ENCODE data around the gene RNF224. TPM values are rescaled to one million over a fixed set of nuclear protein-coding genes. Genes with fewer than 3 reads are reported as not detected.

The RNF224 gene
- total and polyA plus RNA-seq, 4 donors: not detected

DNA sequence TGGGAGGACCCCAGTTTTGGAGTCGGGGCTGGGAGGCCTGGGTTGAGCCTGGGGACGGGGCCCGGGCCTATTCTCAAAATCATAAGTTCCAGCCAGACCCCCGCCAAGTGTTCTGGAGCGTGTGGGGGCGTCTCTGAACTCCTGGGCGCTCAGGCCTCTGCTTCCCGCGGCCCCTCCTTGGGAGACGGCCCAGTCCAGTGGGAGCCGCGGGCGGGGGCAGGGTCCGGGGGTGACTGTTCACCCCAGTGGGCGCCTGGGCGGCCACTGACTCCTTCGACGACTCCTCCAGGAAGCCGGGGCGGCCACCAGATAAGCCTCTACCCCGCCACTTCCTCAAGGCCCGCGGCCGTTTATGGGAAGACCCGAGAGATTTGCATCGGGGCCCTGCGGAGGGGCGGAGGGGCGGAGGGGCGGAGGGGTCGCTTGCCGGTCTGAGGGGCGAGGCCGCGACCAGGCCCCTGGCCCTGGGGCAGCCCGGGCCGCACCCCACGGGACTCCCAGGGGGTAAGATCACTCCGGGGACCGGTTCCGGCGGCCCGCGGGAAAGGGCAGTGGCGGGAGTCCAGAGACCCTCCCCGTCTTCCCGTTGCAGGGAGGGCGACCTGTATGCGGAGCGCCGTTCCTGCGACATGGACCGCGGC is 50.9 kb downstream of the RNF224 start:
- Histone ChIP-seq H3K27ac (ENCODE audit: low read depth in 1 of 2, low read length in 2 of 2) (peak overlapping the region; percentile 85 to 93), H3K27me3 (ENCODE audit: control insufficient read depth in 4 of 4, insufficient read depth in 4 of 4, low read length in 3 of 4) (no peaks in the 10 kb centered on the region), H3K36me3 (ENCODE audit: control insufficient read depth in 4 of 4, insufficient read depth in 3 of 4, low read depth in 1 of 4, low read length in 3 of 4) (peaks cover 0 to 1% (median 0%) of the 10 kb centered on the region in 4 donors), H3K9ac (ENCODE audit: low read depth in 1 of 2, low read length in 2 of 2) (peak overlapping the region; percentile 12 to 43), H3K4me3 (ENCODE audit: low read depth in 1 of 3, low read length in 3 of 3) (peak overlapping the region; percentile 32 to 60 (median 53)), H3K4me1 (ENCODE audit: control insufficient read depth in 4 of 4, insufficient read depth in 4 of 4, low read length in 3 of 4) (peaks cover 3 to 30% (median 11%) of the 10 kb centered on the region in 4 donors), H3K9me3 (ENCODE audit: control insufficient read depth in 4 of 4, low read length in 3 of 4) (no peaks in the 10 kb centered on the region)
- TF ChIP-seq, protein P1, sequence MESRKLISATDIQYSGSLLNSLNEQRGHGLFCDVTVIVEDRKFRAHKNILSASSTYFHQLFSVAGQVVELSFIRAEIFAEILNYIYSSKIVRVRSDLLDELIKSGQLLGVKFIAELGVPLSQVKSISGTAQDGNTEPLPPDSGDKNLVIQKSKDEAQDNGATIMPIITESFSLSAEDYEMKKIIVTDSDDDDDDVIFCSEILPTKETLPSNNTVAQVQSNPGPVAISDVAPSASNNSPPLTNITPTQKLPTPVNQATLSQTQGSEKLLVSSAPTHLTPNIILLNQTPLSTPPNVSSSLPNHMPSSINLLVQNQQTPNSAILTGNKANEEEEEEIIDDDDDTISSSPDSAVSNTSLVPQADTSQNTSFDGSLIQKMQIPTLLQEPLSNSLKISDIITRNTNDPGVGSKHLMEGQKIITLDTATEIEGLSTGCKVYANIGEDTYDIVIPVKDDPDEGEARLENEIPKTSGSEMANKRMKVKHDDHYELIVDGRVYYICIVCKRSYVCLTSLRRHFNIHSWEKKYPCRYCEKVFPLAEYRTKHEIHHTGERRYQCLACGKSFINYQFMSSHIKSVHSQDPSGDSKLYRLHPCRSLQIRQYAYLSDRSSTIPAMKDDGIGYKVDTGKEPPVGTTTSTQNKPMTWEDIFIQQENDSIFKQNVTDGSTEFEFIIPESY (IDR thresholded peaks at IDR 0.05): no peak
- TF ChIP-seq SP1 (IDR thresholded peaks at IDR 0.05): no peak
- TF ChIP-seq RAD21 (IDR thresholded peaks at IDR 0.05): no peak
- no peak for TF ChIP-seq JUND (IDR thresholded peaks at IDR 0.05)
- no peak for TF ChIP-seq EGR1 (IDR thresholded peaks at IDR 0.05; ENCODE audit: low read depth in 2 of 2)
- no peak for TF ChIP-seq REST (IDR thresholded peaks at IDR 0.05)
- no peak for DNase-seq (ENCODE audit: low spot score)
- 26% methylated on average over 54 of the region's 54 CpGs for WGBS

Other genes starting within 250 kb of the RNF224 start
Only the 30 nearest of the 32 such genes appear.
- 1 to 10 TPM; 7.3 to 9.0 TPM for gene PAXX, start 235.1 kb upstream of the RNF224 start, total RNA-seq
- 10 to 100 TPM; 29.4 to 34.1 TPM for gene PAXX, start 235.1 kb upstream of the RNF224 start, polyA plus RNA-seq
- under 1 TPM; 0.33 to 0.42 TPM for gene CLIC3, start 230.9 kb upstream of the RNF224 start, total RNA-seq
- gene CLIC3, start 230.9 kb upstream of the RNF224 start, polyA plus RNA-seq: under 1 TPM; 0.38 to 0.83 TPM
- 10 to 100 TPM in 1 of 2 donors, 1 to 10 TPM in 1; 2.9 to 15.2 TPM for gene ABCA2, start 199.3 kb upstream of the RNF224 start, total RNA-seq
- 10 to 100 TPM in 1 of 2 donors, 1 to 10 TPM in 1; 9.5 to 15.1 TPM for gene ABCA2, start 199.3 kb upstream of the RNF224 start, polyA plus RNA-seq
- under 1 TPM; 0.37 to 0.67 TPM for gene FUT7, start 195.4 kb upstream of the RNF224 start, total RNA-seq
- under 1 TPM in 1 of 2 donors, not detected in 1; 0.14 TPM for gene FUT7, start 195.4 kb upstream of the RNF224 start, polyA plus RNA-seq
- gene NPDC1, start 181.3 kb upstream of the RNF224 start, total RNA-seq: 1 to 10 TPM; 2.7 to 5.6 TPM
- 10 to 100 TPM in 1 of 2 donors, 1 to 10 TPM in 1; 9.0 to 14.5 TPM for gene NPDC1, start 181.3 kb upstream of the RNF224 start, polyA plus RNA-seq
- under 1 TPM; 0.09 to 0.25 TPM for gene ENTPD2, start 173.4 kb upstream of the RNF224 start, total RNA-seq
- under 1 TPM; 0.17 to 0.40 TPM for gene ENTPD2, start 173.4 kb upstream of the RNF224 start, polyA plus RNA-seq
- gene SAPCD2, start 156.9 kb upstream of the RNF224 start, total RNA-seq: 1 to 10 TPM in 1 of 2 donors, under 1 TPM in 1; 0.08 to 1.8 TPM
- under 1 TPM; 0.06 to 0.38 TPM for gene SAPCD2, start 156.9 kb upstream of the RNF224 start, polyA plus RNA-seq
- gene UAP1L1, start 150.0 kb upstream of the RNF224 start, total RNA-seq: 1 to 10 TPM; 1.8 to 2.3 TPM
- gene UAP1L1, start 150.0 kb upstream of the RNF224 start, polyA plus RNA-seq: 1 to 10 TPM in 1 of 2 donors, under 1 TPM in 1; 0.35 to 1.6 TPM
- 10 to 100 TPM; 19.9 to 31.8 TPM for gene MAN1B1, start 140.5 kb upstream of the RNF224 start, total RNA-seq
- 10 to 100 TPM; 23.2 to 29.7 TPM for gene MAN1B1, start 140.5 kb upstream of the RNF224 start, polyA plus RNA-seq
- gene DPP7, start 112.8 kb upstream of the RNF224 start, total RNA-seq: 10 to 100 TPM; 25.0 to 38.8 TPM
- 10 to 100 TPM; 62.6 to 71.1 TPM for gene DPP7, start 112.8 kb upstream of the RNF224 start, polyA plus RNA-seq
- gene GRIN1, start 88.3 kb upstream of the RNF224 start, total RNA-seq: not detected
- gene GRIN1, start 88.3 kb upstream of the RNF224 start, polyA plus RNA-seq: under 1 TPM in 1 of 2 donors, not detected in 1; 0.05 TPM
- under 1 TPM in 1 of 2 donors, not detected in 1; 0.17 TPM for gene LRRC26, start 57.5 kb upstream of the RNF224 start, total RNA-seq
- under 1 TPM in 1 of 2 donors, not detected in 1; 0.09 TPM for gene LRRC26, start 57.5 kb upstream of the RNF224 start, polyA plus RNA-seq
- not detected for gene TMEM210, start 55.4 kb upstream of the RNF224 start, total RNA-seq
- not detected for gene TMEM210, start 55.4 kb upstream of the RNF224 start, polyA plus RNA-seq
- 10 to 100 TPM; 19.4 to 32.6 TPM for gene ANAPC2, start 38.9 kb upstream of the RNF224 start, total RNA-seq
- 10 to 100 TPM in 1 of 2 donors, 1 to 10 TPM in 1; 9.3 to 19.9 TPM for gene ANAPC2, start 38.9 kb upstream of the RNF224 start, polyA plus RNA-seq
- 10 to 100 TPM; 29.8 to 37.5 TPM for gene SSNA1, start 38.8 kb upstream of the RNF224 start, total RNA-seq
- gene SSNA1, start 38.8 kb upstream of the RNF224 start, polyA plus RNA-seq: 10 to 100 TPM; 43.1 to 44.2 TPM
- gene TPRN, start 26.8 kb upstream of the RNF224 start, total RNA-seq: 10 to 100 TPM in 1 of 2 donors, 1 to 10 TPM in 1; 5.4 to 15.8 TPM
- gene TPRN, start 26.8 kb upstream of the RNF224 start, polyA plus RNA-seq: 10 to 100 TPM in 1 of 2 donors, 1 to 10 TPM in 1; 6.5 to 20.1 TPM
- gene TMEM203, start 21.9 kb upstream of the RNF224 start, total RNA-seq: 10 to 100 TPM; 19.9 to 21.5 TPM
- 10 to 100 TPM; 21.4 to 27.5 TPM for gene TMEM203, start 21.9 kb upstream of the RNF224 start, polyA plus RNA-seq
- 1 to 10 TPM; 2.9 to 4.7 TPM for gene NDOR1, start 21.8 kb upstream of the RNF224 start, total RNA-seq
- gene NDOR1, start 21.8 kb upstream of the RNF224 start, polyA plus RNA-seq: 1 to 10 TPM; 2.5 to 3.5 TPM
- under 1 TPM; 0.28 to 0.59 TPM for gene RNF208, start 5.3 kb upstream of the RNF224 start, total RNA-seq
- gene RNF208, start 5.3 kb upstream of the RNF224 start, polyA plus RNA-seq: 1 to 10 TPM; 4.6 to 7.1 TPM
- gene CYSRT1, start 2.3 kb upstream of the RNF224 start, total RNA-seq: under 1 TPM; 0.14 to 0.25 TPM
- under 1 TPM; 0.15 to 0.50 TPM for gene CYSRT1, start 2.3 kb upstream of the RNF224 start, polyA plus RNA-seq
- not detected for gene SLC34A3, start 3.4 kb downstream of the RNF224 start, total RNA-seq
- not detected for gene SLC34A3, start 3.4 kb downstream of the RNF224 start, polyA plus RNA-seq
- 100 to 1,000 TPM; 179 to 191 TPM for gene TUBB4B, start 13.8 kb downstream of the RNF224 start, total RNA-seq
- 100 to 1,000 TPM; 173 to 199 TPM for gene TUBB4B, start 13.8 kb downstream of the RNF224 start, polyA plus RNA-seq
- not detected for gene STPG3, start 23.8 kb downstream of the RNF224 start, total RNA-seq
- not detected for gene STPG3, start 23.8 kb downstream of the RNF224 start, polyA plus RNA-seq
- gene NELFB, start 27.8 kb downstream of the RNF224 start, total RNA-seq: 10 to 100 TPM; 16.5 to 19.7 TPM
- 10 to 100 TPM in 1 of 2 donors, 1 to 10 TPM in 1; 4.7 to 24.6 TPM for gene NELFB, start 27.8 kb downstream of the RNF224 start, polyA plus RNA-seq
- 1 to 10 TPM; 5.0 to 5.1 TPM for gene TOR4A, start 50.2 kb downstream of the RNF224 start, total RNA-seq
- gene TOR4A, start 50.2 kb downstream of the RNF224 start, polyA plus RNA-seq: 1 to 10 TPM in 1 of 2 donors, under 1 TPM in 1; 0.35 to 3.6 TPM
- 1 to 10 TPM in 1 of 2 donors, under 1 TPM in 1; 0.93 to 1.3 TPM for gene NRARP, start 74.8 kb downstream of the RNF224 start, total RNA-seq
- under 1 TPM in 1 of 2 donors, not detected in 1; 0.48 TPM for gene NRARP, start 74.8 kb downstream of the RNF224 start, polyA plus RNA-seq
- 1 to 10 TPM; 2.5 to 6.7 TPM for gene EXD3, start 195.7 kb downstream of the RNF224 start, total RNA-seq
- gene EXD3, start 195.7 kb downstream of the RNF224 start, polyA plus RNA-seq: 1 to 10 TPM; 3.6 to 3.7 TPM
- gene NOXA1, start 195.9 kb downstream of the RNF224 start, total RNA-seq: 1 to 10 TPM; 1.3 to 2.4 TPM
- gene NOXA1, start 195.9 kb downstream of the RNF224 start, polyA plus RNA-seq: 1 to 10 TPM; 2.4 to 3.6 TPM
- gene ENTPD8, start 213.9 kb downstream of the RNF224 start, total RNA-seq: 1 to 10 TPM; 1.6 to 4.7 TPM
- gene ENTPD8, start 213.9 kb downstream of the RNF224 start, polyA plus RNA-seq: 1 to 10 TPM; 5.1 to 6.2 TPM
- 10 to 100 TPM in 1 of 2 donors, 1 to 10 TPM in 1; 1.7 to 12.9 TPM for gene NSMF, start 231.8 kb downstream of the RNF224 start, total RNA-seq
- gene NSMF, start 231.8 kb downstream of the RNF224 start, polyA plus RNA-seq: 10 to 100 TPM in 1 of 2 donors, 1 to 10 TPM in 1; 4.6 to 13.5 TPM